Measurements from ENCODE around the gene MEIKIN.
"Not testable (repeated sequence)": the region's sequence is repeated elsewhere in the genome, so short reads cannot be mapped to it uniquely, and the experiment has no call there.

Gene MEIKIN

DNA sequence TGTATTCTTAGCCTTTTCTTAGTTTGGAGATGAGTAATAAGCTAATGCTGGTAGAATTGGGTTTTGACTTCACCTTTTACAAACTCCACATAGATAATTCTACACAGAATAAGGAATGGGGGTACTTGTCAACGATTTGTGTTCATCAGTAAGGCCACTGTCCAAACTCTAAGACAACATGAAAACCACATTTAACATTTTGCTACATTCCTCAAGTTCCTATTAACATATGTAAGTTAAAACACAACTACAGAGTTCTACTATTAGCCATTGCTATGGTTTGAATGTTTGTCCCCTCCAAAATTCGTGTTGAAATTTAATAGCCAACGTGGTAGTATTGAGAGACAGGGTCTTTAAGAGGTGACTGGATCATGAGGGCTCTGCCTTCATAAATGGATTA, 31.9 kb downstream of the MEIKIN start:
- no peak for DNase-seq (ENCODE audit: low read depth in 1 of 2, low spot score in 1 of 2)

DNA sequence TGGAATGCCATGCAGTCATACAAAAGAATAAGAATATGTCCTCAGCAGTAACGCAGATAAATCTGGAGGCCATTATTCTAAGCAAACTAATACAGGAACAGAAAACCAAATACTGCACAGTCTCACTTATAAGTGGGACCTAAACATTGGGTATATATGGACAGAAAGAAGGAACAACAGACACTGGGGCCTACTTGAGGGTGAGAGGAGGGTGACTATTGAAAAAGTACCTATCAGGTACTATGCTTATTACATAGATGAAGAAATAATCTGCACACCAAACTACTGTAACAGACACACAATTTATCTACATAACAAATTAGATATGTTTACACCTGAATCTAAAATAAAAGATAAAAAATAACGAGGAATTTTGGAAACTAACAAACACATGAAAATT, 38.8 kb downstream of the MEIKIN start:
- no peak for DNase-seq (ENCODE audit: low read depth in 1 of 2, low spot score in 1 of 2)

DNA sequence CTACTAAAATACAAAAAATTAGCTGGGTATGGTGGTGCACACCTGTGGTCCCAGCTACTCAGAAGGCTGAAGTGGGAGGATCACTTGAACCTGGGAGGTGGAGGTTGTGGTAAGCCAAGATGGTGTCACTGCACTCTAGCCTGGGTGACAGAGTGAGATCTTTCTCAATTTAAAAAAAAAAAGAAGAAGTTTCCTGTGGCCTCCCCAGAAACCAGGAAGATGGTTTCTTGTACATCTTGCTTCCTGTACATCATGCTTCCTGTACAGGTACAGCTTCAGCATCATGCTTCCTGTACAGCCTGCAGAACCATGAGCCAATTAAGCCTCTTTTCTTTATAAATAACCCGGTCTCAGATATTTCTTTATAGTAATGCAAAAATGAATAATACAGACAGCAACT, 43.2 kb downstream of the MEIKIN start:
- DNase-seq (ENCODE audit: low read depth in 1 of 2, low spot score in 1 of 2): not testable (repeated sequence)

DNA sequence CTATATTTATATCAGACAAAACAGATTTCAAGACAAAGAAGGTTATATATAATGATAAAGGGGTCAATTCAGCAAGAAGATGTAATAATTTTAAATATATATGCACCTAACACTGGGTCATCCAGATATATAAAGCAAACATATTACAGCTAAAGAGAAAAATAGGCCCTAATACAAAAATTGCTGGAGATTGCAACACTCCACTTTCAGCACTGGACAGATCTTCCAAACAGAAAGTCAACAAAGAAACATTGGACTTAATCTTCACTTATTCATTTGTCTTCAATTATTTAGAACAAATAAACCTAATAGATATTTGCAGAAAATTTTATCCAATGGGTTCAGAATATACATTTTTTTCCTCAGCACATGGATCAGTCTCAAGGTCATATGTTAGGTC, 45.8 kb downstream of the MEIKIN start:
- no peak for DNase-seq (ENCODE audit: low read depth in 1 of 2, low spot score in 1 of 2)

DNA sequence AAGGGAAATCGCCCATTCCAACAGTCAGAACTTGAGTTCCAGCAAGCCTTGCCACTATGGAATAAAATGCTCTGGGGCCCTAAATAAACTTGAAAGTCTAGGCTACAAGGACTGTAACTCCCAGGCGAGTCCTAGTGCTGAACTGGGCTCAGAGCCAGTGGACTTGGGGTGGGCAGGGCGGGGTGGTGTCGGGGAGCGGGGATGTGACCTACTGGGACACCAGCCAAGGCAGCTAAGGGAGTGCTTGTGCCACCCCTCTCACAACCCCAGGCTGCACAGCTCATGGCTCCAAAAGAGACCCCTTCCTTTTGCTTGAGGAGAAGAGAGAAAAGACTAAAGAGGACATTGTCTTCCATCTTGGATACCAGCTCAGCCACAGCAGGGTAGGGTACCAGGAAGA, 61.5 kb downstream of the MEIKIN start:
- no peak for DNase-seq (ENCODE audit: low read depth in 1 of 2, low spot score in 1 of 2)

DNA sequence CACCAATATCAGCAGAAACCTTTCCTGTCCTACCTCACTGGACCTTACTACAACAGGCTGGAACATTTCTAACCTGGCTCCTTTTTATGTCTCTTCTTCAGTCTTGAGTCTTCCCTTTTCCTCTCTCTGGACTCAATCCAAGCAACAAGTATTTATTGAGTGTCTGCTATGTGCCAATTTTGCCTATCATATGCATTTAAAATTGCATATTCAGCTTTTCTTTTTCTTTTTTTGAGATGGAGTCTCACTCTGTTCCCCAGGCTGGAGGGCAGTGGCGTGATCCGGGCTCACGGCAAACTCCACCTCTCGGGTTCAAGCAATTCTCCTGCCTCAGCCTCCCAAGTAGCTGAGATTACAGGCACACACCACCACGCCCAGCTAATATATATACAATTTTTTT, 65.8 kb downstream of the MEIKIN start:
- DNase-seq (ENCODE audit: low read depth in 1 of 2, low spot score in 1 of 2): no peak

DNA sequence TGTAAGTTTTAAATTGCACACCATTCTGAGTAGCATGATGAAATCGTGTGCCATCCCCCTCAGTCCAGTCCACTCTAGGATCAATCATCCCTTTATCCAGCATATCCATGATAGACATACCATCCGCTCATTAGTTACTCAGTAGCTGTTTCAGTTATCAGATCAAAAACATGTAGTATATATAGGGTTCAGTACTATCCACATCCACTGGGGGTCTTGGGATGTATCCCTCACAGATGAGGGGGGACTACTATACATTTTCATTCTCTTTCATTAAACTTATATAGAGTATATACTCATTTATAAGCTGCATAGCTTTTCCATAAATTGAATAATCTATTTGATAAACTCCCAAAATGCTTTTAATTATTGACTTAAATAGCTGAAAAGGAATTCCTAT, 67.6 kb downstream of the MEIKIN start:
- DNase-seq (ENCODE audit: low read depth in 1 of 2, low spot score in 1 of 2): no peak

DNA sequence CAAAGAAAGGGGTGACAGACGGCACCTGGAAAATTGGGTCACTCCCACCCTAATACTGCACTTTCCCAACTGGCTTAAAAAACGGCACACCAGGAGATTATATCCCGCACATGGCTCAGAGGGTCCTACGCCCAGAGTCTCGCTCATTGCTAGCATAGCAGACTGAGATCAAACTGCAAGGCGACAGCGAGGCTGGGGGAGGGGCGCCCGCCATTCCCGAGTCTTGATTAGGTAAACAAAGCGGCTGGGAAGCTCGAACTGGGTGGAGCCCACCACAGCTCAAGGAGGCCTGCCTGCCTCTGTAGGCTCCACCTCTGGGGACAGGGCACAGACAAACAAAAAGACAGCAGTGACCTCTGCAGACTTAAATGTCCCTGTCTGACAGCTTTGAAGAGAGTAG, 74.2 kb downstream of the MEIKIN start:
- DNase-seq (ENCODE audit: low read depth in 1 of 2, low spot score in 1 of 2): not testable (repeated sequence)

DNA sequence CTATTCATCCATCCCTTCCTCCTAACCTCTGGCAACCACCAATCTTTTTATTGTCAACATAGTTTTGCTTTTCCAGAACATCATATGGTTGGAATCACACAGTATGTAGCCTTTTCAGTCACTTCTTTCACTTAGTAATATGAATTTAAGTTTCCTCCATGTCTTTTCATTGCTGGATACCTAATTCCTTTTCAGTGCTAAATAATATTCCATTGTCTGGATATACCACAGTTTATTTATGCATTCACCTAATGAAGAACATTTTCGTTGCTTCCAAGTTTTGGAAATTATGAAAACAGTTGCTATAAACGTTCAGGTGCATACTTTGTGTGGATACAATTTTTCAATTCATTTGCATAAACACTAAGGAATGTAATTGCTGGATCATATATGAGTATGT, 77.9 kb downstream of the MEIKIN start:
- no peak for DNase-seq (ENCODE audit: low read depth in 1 of 2, low spot score in 1 of 2)

DNA sequence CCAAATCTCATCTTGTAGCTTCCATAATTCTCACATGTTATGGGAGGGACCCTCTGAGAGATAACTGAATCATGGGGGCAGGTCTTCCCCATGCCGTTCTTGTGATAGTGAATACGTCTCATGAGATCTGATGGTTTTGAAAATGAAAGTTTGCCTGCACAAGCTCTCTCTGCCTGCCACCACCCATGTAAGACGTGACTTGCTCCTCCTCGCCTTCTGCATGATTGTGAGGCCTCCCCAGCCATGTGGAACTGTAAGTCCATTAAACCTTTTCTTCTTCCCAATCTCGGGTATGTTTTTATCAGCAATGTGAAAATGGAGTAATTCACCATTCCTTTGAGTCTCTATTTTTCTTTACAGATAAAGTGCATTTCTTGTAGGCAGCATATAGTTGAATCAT, 81.8 kb downstream of the MEIKIN start:
- DNase-seq (ENCODE audit: low read depth in 1 of 2, low spot score in 1 of 2): no peak

DNA sequence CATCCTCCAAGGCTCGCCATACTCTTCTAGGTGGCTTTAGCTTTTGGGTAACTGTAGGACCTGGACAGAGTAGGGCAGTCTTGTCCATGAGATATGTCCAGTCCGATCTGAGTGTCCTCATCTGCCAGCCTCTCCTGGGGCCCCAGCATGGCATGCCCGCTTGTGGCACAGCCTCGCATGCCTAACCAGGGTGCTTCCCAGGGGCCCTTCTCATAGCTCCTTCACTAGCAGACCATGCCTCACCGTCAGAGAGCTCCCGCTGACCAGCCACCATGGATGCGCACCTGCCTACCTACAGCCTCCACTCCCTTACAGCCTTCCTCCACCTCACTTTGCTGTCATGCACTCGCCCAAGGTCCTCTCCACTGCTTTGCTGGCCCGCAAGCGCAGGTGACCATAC, 88.1 kb downstream of the MEIKIN start:
- no peak for DNase-seq (ENCODE audit: low read depth in 1 of 2, low spot score in 1 of 2)

DNA sequence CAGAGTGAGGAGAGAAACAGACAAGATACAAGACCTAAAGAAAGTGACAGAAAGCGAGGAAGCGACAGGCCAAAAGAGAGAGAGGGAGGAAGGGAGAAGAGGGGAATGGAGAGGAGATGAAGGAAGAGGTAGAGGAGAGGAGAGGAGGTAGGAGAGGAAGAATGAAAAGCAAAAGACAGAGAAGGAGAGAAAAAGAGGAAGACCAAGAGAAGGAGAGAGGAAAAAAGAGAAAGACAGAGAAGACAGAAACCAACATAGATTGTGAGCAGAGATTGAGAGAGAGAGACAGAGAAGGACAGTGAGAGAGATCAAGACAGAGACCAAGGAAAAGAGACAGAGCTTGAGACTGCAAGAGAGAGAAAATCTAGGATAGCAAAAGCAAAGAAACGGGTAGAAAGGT, 90.0 kb downstream of the MEIKIN start:
- no peak for DNase-seq (ENCODE audit: low read depth in 1 of 2, low spot score in 1 of 2)

DNA sequence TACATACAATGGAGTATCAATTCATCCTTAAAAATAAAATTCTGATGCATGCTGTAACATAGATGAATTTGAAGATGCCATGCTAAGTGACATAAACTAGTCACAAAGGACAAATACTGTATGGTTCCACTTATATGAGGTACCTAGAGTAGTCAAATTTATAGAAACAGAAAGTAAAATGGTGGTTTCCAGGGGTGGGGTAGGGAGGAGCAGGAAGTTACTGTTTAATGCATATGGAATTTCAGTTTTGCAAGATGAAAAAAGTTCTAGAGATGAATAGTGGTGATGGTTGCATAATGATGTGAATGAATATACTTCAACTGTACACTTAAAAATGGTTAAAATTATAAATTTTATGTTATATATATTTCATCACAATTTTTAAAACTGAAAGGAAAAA, 91.3 kb downstream of the MEIKIN start:
- no peak for DNase-seq (ENCODE audit: low read depth in 1 of 2, low spot score in 1 of 2)

DNA sequence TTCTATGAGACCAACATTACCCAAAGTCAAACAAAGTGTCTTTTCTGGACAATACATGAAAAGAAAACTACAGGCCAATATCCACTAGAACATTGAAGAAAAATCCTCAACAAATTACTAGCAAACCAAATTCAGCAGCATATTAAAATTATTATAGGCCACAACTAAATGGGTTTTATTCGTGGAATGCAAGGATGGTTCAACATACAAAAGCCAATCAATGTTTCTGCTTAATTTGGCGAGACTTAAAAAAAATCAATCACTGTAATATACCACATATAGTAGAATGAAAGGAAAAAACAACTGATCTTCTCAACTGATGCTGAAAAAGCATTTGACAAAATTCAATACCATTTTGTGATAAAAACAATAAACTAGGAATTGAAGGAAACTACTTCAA, 96.8 kb downstream of the MEIKIN start:
- no peak for DNase-seq (ENCODE audit: low read depth in 1 of 2, low spot score in 1 of 2)

DNA sequence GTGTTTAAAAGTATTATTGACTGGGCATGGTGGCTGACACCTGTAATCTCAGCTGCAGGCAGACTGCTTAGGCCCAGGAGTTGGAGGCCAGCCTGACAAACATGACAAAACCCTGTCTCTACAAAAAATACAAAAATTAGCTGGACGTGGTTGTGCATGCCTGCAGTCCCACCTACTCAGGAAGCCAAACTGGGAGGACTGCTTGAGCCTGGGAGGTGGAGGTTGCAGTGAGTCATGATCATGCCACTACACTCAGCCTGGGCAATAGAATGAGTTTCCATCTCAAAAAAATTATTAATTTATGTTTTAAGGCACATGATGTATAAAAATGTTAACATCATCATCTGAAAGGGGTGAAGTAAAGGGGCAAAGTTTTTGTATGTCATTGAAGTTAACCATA, 98.9 kb downstream of the MEIKIN start:
- DNase-seq (ENCODE audit: low read depth in 1 of 2, low spot score in 1 of 2): no peak

DNA sequence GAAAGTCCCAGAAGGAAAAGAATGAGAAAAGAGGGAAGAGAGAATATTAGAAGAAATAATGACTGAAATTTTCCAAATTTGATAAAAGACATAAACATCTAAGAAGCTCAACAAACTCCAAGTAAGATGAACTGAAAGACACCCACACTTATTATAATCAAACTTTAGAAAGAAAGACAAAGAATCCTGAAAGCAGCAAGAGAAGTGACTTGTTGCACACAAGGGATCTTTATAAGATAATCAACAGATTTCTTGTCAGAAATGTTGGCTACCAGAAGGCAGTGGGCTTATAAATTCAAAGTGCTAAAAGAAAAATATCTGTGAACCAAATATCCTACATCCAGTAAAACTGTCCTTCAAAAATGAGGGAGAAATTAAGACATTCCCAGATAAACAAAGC, 99.6 kb downstream of the MEIKIN start:
- DNase-seq (ENCODE audit: low read depth in 1 of 2, low spot score in 1 of 2): no peak

DNA sequence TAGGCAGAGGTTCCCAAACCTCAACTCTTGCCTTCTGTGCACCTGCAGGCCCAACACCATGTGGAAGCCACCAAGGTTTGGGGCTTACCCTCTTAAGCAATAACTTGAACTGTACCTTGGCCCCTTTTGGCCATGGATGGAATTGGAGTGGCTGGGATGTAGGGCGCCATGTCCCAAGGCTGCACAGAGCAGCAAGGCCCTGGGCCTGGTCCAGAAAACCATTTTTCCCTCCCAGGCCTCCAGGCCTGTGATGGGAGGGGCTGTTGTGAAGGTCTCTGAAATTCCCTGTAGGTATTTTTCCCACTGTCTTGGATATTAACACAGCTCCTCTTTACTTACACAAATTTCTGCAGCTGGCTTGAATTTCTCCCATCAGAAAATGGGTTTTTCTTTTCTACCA, 102.5 kb downstream of the MEIKIN start:
- DNase-seq (ENCODE audit: low read depth in 1 of 2, low spot score in 1 of 2): not testable (repeated sequence)

DNA sequence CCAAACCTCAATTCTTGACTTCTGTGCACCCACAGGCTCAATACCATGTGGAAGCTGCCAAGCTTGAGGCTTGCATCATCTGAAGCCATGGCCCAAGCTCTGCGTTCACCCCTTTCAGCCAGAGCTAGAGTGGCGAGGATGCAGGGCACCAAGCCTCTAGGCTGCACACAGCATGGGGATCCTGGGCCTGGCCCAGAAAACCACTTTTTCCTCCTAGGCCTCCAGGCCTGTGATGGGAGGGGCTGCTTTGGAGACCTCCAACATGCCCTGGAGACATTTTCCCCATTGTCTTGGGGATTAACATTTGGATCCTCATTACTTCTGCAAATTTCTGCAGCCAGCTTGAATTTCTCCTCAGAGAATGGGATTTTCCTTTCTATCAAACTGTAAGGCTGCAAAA, 112.8 kb downstream of the MEIKIN start:
- not testable (repeated sequence) for DNase-seq (ENCODE audit: low read depth in 1 of 2, low spot score in 1 of 2)

DNA sequence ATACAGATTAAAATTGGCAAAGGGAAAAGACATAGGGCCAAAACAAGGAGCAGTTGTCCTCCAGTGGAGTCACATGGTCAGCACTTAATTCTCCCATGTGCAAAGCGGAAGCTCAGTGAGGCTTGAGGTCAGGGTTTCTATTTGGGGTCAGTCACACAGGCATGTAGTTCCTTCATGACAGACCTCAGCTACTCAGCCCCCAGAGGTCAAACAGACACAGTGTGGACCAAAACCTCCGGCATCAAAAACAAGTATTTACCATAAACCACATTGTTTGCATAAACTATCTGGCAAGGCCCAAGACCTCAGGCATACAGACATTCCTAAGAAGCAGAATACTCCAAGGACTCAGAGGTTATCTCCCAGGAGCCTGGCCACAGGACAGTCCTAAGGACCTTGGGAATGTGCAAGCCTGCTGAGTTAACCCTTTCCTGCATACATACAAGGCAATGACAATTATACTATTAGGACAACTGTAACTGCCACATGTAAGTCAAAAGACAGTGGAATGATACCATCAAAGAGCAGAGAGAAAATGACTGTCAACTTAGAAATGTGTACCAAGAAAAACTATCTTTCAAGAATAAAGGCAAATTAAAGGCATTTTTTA, 120.0 kb downstream of the MEIKIN start:
- no peak for DNase-seq (ENCODE audit: low read depth in 1 of 2, low spot score in 1 of 2)

DNA sequence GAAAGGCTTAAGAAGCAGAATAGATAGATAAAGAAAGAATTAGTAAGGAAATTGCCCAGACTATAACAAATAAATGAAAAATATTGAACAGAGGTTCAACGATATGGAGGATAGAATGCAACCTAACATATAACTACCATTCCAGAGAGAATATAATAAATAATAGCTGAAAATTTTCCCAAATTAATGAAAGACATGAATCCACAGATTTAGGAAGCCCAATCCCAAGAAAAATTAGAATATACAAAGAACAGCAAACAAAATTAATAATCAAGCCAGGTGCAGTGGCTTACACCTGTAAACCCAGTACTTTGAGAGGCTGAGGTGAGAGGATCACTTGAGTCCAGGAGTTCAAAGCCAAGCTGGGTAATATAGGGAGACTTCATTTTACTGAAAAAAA, 120.8 kb downstream of the MEIKIN start:
- DNase-seq (ENCODE audit: low read depth in 1 of 2, low spot score in 1 of 2): no peak

DNA sequence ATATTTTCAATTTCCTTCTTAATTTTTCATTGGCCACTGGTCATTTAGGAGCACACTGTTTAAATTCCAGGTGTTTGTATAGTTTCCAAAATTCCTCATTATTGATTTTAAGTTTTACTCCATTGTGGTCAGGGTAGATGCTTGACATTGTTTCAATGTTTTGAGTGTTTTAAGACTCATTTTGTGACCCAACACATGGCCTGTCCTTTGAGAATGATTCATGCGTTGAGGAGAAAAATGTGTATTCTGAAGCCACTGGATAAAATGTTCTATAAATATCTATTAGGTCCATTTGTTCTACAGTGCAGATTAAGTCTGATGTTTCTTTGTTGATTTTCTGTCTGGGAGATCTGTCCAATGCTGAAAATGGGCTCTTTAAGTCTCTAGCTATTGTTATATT, 124.2 kb downstream of the MEIKIN start:
- no peak for DNase-seq (ENCODE audit: low read depth in 1 of 2, low spot score in 1 of 2)

DNA sequence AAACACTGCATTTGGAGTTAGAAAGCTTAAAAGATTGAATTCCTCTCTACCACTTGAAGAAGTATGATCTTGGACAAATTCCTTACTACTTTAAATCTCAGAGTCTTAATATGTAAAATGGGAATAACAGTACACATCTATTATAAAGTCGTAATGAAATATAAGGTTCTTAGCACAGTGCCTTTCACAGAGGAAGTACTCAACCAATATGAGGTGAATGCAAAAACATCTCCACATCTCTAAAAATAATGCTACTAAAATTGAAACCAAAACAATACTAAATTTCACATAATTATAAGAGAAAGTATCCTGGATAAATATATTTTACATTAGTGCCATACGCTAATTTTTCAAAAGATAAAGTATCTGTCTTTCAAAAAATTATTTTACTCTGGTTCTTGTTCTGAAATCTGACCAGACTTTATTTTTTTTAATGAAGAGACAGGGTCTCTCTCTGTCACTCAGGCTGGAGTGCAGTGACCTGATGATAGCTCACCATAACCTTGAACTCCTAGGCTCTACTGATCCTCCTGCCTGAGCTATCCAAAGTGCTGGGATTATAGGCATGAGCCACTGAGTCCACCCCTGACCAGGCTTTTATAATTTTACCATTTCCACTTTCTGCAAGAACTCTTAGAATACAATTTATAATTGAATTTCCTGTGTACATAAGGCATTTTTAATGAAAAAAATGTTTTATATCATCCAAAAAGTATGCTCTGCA, 127.3 kb downstream of the MEIKIN start:
- no peak for DNase-seq (ENCODE audit: low read depth in 1 of 2, low spot score in 1 of 2)

DNA sequence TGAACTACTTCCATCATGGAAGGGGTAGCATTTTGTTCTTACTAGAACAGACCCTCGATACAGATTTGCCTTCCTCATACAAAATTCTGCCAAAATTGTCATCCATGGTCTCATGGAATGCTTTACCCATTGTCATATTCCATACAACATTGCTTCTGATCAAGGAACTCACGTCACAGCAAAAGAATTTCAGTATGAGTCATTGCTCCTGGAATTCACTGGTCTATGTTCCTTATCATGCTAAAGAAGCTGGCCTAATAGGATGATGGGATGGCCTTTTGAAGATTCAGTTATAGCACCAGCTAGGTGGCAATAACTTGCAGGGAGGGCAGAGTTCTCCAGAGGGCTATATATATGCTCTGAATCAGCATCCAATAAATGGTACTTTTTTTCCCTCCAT, 130.5 kb downstream of the MEIKIN start:
- no peak for DNase-seq (ENCODE audit: low read depth in 1 of 2, low spot score in 1 of 2)

Data from stimulated activated CD4-positive, alpha-beta T cell treated with anti-CD3 and anti-CD28 coated beads, Interleukin-15, amount 100 ng/mL, for 1 hour (primary cell).